Left lobe of liver (tissue), 2 donors: Measurements from ENCODE around the gene AIF1L. TPM values are rescaled to one million over a fixed set of nuclear protein-coding genes. Genes with fewer than 3 reads are reported as not detected.
"Not testable (repeated sequence)": the region's sequence is repeated elsewhere in the genome, so short reads cannot be mapped to it uniquely, and the experiment has no call there.

ENCODE experiments used
- ATAC-seq: fragments of 200-7000 bp; cut with Tn5 transposase; one replicate; pipeline ENCODE4 v1.9.1; 2020; ENCODE audit warnings: mild to moderate bottlenecking, moderate library complexity
- DNase-seq: peaks from one replicate; pipeline ENCODE4 v3.0.0-alpha.2; 2020; ENCODE audit warnings: low spot score
- total RNA-seq: library from RNA; stranded (reverse); gene quantifications from one replicate; pipeline ENCODE4 v1.2.1, GENCODE V29; 2021
- donor health status: DM: no; HTN: no; CAD: no; lungs with moderate emphysema.
- donor health status: DM: no; HTN: yes; CAD: no.

The AIF1L gene
- total RNA-seq, 1 donor from 2014 or later: 0.83 TPM

DNA sequence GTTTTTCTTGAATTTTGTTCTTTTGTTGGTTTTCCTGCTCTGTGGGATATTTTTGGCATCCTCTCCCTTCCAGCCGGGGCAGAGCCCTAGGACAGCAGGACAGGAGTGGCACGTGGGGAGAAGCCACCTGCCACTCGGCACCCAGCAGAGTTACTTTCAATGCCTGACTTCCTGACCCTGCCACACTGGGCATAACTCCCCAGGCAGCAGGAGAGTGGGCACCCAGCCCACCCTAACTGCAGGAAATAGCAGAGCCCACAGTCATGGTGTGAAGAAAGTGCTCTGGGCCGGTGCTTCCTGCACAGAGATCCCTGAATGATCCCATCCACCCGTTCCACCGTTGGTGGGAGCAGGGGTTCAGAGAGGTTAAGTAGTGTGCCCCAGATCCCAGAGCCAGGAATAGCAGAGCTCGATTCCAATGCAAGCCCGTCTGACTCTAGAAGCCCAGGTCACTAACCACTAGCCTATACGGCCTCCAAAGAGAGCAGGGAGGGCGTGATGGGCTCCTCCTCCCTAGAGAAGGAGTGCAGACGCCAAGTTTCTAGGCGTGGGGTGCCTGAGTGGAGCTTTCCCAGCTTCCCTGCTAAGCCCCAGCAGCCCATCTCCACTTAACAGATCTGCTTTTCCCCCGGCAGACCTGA lies 20.9 kb downstream of the AIF1L start:
- DNase-seq: peak; percentile 34
- no peak for ATAC-seq

GRCh38 chr9:131117762-131118145 lies 21.4 kb downstream of the AIF1L start:
- no peak for ATAC-seq
- peak; percentile 19 for DNase-seq

DNA sequence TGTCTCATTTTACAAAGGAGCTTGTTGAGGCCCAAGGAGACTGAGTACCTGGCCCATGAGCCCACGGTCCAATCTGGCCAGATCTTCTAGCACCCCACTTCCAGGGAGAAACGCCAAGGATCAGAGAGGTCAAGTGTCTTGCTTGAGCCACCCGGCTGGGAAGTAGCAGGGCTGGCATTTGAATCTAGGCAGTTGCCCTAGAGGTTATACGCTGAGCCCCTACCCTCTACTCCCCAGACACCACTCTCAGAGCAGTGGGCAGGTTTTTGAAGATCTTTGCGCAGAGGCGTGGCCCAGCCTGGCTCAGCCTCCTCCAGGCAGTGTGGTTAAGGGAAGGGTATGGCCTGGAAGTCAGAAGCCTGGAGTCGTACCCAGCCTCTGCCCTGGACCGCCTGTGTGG lies 23.3 kb downstream of the AIF1L start:
- DNase-seq (peak; percentile 35), ATAC-seq (no peak)

GRCh38 chr9:131120620-131121228 lies 24.4 kb downstream of the AIF1L start:
- ATAC-seq: no peak
- DNase-seq: no peak

DNA sequence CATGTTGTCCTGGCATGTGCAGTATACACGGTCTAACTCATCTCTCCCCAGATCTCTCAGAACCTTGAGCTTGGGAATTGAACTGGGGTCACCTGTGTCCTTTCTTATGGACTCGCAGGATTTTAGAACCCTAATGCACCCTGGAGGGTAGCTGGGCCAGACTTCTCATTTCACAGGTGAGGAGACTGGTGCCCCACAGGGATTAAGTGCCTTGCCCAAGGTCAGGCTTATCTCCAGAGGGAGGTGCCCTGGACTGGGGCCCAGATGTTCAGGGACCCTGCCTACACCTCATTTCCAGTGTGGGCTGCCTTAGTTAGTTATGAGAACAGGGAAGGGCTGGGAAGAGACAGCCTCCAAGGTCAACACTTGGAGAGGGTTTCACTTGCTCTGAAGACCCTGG lies 25.0 kb downstream of the AIF1L start:
- no peak for ATAC-seq
- DNase-seq: no peak

GRCh38 chr9:131122158-131122557 lies 25.8 kb downstream of the AIF1L start:
- no peak for ATAC-seq
- DNase-seq: peak; percentile 28

GRCh38 chr9:131125038-131125287 lies 28.6 kb downstream of the AIF1L start:
- ATAC-seq: peak; percentile 6
- DNase-seq: no peak

DNA sequence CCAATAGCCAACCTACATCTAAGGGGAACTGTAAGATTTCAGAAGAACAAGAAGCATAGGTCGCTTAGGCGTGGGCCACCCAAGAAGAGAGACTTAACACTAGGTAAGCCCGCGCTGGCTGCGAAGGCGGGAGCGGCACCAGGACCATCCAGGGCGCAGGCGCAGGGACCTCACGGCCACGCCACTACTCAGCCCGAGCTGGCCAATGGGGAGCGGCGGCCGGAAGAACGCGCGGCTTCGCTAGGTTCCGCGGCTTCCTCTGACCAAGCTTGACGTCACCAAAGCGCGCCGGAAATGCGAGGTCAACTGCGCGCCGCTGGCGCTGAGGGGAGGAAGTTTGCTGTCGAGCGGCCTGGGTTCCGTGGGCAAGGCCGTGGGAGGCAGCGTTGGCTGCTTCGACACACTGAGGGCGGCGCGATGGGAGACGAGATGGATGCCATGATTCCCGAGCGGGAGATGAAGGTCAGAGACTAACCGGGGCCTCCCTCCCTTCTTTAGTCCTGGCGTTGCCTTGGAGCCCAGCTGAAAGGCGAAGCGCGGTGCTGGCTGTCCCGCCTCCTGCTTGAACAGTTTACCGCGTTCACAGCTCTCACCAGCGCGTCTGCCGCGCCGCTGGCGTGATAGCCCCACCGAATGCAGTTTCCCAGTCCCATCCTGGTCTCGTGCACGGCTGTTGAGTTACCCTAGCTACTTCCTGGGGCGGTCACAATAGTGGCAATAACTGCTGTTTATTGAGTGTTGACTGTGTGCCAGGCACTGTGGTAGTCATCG lies 29.1 kb downstream of the AIF1L start, which contains the start of gene NUP214:
Gene NUP214 (plus strand): TSS at position 299 of the 771 bp plus-strand sequence. CDS start 119 bp downstream, at position 418.
- peak; percentile 95 for ATAC-seq

DNA sequence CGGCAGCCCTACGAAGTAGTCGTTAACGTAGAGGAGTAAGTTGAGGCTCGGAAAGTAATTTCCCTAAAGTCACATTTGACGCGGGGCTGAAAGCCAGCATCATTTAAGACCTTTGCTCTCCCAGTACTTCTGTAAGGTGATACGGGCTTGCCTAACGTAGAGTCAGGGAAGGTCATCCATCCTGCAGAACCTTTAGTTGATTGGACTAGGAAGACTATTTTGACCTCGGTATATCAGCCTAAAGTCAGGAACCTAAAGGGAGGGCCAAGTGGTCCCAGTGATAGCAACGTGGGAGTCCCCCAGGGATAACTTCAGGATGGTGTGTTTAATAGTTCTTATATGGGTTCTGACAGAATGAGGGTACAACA lies 29.7 kb downstream of the AIF1L start:
- DNase-seq: no peak
- ATAC-seq: peak; percentile 62

More for the DNA sequence above, 29.1 kb downstream of the AIF1L start, which contains the start of gene NUP214:
- peak; percentile 99 for DNase-seq

DNA sequence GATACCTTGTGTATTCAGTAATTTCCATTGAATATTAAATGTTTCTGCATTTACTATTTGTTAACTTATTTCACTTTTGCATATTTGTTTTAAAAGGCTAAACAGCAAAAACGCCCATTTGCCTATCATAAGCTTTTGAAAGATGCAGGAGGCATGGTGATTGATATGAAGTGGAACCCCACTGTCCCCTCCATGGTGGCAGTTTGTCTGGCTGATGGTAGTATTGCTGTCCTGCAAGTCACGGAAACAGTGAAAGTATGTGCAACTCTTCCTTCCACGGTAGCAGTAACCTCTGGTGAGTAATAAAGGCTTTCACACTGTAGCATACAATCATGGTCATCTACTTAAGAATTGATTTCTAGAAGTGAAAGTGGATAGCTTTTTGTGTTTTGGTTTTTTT lies 32.9 kb downstream of the AIF1L start:
- DNase-seq (no peak), ATAC-seq (no peak)

DNA sequence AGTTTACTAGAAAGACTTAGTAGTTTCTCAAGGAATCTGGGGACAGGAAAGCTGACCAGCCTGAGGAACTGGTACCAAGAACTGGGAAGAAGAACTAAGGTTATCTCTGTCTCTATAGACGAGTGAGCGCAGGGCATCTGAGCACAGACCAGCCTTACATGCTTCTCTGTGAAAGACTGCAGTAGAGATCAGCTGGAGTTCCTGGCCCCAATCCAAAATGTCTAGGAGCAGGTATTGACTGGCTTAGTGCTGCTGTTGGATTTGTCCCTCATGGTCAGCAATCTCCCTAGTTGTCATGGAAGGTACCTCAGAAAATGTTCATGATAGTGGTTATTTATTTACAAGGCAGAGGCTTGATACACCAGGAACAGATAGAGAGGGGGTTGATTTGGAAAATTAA lies 42.3 kb downstream of the AIF1L start:
- DNase-seq (no peak), ATAC-seq (no peak)

DNA sequence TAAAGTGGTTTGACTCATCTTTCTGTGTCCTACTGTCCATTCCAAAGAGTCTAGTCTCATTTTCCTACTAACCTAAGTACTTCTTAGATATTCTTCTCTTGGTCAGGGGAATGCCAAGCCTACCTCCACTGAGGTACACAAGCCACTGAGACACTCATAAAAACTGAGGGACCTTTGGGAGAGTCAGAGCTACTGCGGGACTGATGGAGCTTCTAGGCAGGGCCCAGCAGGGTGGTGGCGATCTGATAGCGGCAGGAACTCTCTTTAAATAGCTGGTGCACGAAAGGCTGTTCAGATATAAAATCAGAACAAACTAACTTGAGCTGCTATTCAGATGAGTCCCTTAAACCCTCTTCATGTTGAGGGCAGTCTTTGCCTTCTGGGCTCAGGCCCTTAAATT lies 43.8 kb downstream of the AIF1L start:
- DNase-seq: no peak
- ATAC-seq: no peak

- DNase-seq: no peak
- ATAC-seq: no peak
Observed at GRCh38 chr9:131140550-131140949, 44.2 kb downstream of the AIF1L start.

DNA sequence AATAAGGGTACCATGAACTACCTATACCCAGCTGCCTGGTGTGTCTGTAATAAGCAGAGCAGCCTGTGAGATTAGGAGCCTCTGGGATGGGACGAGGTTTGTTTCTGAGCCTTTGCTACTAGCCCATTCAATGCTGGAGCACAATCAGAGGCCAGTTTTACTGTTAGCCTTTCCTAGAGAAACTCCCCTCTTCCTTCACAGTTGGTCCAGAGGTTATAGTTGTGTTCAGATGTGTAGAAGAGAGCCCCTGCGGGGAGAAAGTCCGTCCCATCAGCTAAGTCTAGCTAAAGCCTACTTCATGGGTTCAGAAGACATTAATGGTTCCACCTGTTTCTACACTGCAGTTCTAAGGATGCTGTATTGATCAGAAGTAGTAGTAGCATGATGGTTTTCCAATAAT lies 45.8 kb downstream of the AIF1L start:
- DNase-seq (no peak), ATAC-seq (no peak)

DNA sequence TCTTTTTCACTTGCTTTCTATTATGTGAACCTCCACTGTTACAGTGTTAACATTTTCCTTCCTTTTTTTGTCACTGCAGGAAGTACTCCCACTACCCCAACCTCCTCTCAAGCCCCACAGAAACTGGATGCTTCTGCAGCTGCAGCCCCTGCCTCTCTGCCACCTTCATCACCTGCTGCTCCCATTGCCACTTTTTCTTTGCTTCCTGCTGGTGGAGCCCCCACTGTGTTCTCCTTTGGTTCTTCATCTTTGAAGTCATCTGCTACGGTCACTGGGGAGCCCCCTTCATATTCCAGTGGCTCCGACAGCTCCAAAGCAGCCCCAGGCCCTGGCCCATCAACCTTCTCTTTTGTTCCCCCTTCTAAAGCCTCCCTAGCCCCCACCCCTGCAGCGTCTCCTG lies 47.9 kb downstream of the AIF1L start:
- ATAC-seq: no peak
- no peak for DNase-seq

- no peak for ATAC-seq
- no peak for DNase-seq
Observed at GRCh38 chr9:131145245-131145644, 48.9 kb downstream of the AIF1L start.

DNA sequence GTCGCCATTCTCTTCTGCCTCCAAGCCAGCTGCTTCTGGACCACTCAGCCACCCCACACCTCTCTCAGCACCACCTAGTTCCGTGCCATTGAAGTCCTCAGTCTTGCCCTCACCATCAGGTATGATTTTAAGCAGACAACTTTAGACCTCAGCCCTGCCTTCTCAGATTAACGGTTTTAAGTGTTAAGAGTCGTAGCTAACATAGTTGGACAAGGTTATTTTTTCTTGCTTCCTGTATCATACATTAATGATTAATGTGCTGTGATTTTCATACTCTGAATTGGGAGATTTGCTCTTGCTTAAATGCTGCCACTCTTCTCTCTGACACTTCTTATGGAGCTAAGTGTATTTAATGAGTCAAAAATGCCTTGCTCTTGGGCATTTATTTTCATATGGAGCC lies 49.9 kb downstream of the AIF1L start:
- DNase-seq (no peak), ATAC-seq (no peak)

- DNase-seq: no peak
- no peak for ATAC-seq
Observed at GRCh38 chr9:131148276-131148675, 51.9 kb downstream of the AIF1L start.

DNA sequence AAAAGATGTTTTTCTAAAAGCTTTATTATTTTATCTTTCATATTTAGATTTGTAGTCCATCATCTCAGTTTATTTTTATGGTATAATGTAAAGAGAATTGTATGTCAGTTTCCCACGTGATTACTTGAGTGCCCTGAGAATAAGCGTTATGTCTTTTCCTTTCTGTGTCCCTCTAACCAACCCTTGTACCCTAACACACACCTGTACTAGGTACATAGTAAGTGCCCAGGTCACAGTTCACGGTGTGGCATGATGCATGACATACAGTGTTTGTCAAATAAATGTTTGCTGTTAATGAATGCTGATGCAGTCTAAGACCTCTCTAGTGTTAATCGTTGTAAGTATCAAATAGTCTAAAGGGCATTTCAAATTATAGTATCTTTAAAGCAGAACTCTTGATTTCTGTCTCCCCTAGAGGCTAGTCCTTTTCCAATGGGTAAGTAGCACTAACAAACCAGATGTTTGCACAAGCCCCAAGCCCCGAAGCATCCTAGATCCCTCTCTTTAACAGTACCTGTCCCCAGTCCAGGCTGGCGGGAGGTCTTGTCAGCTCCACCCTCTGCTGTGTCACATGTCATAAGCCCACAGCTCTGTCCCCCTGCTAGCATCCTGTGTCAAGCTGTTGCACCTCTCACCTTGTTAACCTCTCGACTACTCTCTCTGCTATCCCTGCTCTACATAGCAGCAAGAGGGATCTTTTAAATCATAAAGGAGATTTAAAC lies 52.8 kb downstream of the AIF1L start:
- DNase-seq: no peak
- ATAC-seq: no peak

- ATAC-seq (no peak), DNase-seq (no peak)
Observed at GRCh38 chr9:131149688-131150053, 53.3 kb downstream of the AIF1L start.

DNA sequence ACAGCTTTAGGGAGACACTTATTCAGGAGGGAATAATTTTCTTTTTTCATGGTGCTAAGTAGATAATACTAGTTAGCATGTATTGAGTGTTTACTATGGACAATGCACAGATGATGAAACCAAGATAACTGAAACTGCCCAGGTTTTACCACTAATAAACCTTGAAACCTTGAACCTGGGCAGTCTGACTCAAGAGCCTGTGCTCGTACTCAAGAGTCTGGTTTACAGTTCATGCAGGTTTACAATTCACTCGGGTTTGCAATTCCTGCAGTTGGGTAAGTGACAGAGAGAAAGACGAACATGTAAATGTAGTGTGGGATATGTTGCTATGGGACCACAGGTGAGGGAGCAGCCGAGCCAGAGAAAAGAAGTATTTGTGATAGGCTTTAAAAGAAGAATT lies 57.3 kb downstream of the AIF1L start:
- no peak for DNase-seq
- ATAC-seq: no peak

GRCh38 chr9:131158673-131159072 lies 62.3 kb downstream of the AIF1L start:
- not testable (repeated sequence) for ATAC-seq, DNase-seq
